Spleen (tissue), 7 donors: ENCODE data around the gene FARP1.

Experiments
- POLR2A ChIP-seq, 3 donors: fragments of 450-650 bp; IDR thresholded peaks; one replicate each; pipeline ENCODE4 v1.5.1; 2017; ENCODE audit warnings: antibody characterized with exemption in 3 of 3, mild to moderate bottlenecking in 1 of 3
- POLR2AphosphoS5 ChIP-seq, 3 donors: sonication (generic); formaldehyde crosslinking; IDR thresholded peaks; one replicate each; pipeline ENCODE4 v1.5.1; 2017; ENCODE audit warnings: antibody characterized with exemption in 3 of 3
- TF ChIP-seq, protein P1 (sequence below), 11 experiments: fragments of 200-600 bp in 7 of 11; fragments of 450-650 bp in 4 of 11; sonication (generic) in 4 of 11; IDR thresholded peaks in 8 of 11; conservative IDR thresholded peaks in 3 of 11; 1 replicate in 7 of 11; 2 replicates in 4 of 11; pipeline versions ENCODE4 v1.4.0 to v1.8.0; 2016 to 2021; ENCODE audit warnings: antibody characterized with exemption in 11 of 11, inconsistent platforms in 4 of 11, mild to moderate bottlenecking in 1 of 11
- donor health status: DM: no; HTN: no; CAD: no; lungs with moderate emphysema.
- donor health status: DM: no; HTN: no; CAD: no.
- donor health status: DM: no; HTN: no; CAD: no.

DNA sequence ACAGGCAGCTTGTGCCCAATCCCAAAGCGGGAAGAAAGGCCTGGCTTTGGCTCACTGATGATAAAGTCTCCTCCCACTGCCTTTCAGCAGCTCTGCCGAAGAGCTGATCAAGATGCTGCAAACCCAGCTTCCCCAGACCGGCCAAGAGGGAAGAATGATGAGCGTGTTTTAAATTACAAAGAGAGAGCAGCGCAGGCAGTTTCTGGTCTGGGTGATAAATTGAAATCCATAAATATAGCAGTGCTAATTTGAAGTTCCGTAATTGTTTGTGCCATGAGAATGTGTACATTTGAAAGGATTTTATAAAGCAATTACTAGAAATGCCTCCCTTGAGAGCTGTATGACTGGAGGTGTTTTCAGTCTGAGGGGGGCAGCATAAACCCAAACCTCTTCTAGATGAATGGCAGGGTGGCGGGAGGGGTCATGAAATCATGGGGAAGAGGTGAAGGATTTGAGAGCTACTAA, 262.2 kb downstream of the FARP1 start:
- TF ChIP-seq, protein P1, sequence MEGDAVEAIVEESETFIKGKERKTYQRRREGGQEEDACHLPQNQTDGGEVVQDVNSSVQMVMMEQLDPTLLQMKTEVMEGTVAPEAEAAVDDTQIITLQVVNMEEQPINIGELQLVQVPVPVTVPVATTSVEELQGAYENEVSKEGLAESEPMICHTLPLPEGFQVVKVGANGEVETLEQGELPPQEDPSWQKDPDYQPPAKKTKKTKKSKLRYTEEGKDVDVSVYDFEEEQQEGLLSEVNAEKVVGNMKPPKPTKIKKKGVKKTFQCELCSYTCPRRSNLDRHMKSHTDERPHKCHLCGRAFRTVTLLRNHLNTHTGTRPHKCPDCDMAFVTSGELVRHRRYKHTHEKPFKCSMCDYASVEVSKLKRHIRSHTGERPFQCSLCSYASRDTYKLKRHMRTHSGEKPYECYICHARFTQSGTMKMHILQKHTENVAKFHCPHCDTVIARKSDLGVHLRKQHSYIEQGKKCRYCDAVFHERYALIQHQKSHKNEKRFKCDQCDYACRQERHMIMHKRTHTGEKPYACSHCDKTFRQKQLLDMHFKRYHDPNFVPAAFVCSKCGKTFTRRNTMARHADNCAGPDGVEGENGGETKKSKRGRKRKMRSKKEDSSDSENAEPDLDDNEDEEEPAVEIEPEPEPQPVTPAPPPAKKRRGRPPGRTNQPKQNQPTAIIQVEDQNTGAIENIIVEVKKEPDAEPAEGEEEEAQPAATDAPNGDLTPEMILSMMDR (IDR thresholded peaks at IDR 0.05 in 8 of 11, conservative IDR thresholded peaks at IDR 0.05 in 3 of 11): no peak
- TF ChIP-seq POLR2AphosphoS5 (IDR thresholded peaks at IDR 0.05) (no peak), POLR2A (IDR thresholded peaks at IDR 0.05) (no peak)
